Measurements from ENCODE around the gene CHIT1. TPM values are rescaled to one million over a fixed set of nuclear protein-coding genes. Genes with fewer than 3 reads are reported as not detected.

CHIT1 gene
- polyA plus RNA-seq, 1 experiment = not detected

GRCh38 chr1:203176273-203177035, 53.0 kb downstream of the CHIT1 start:
- H3K36me3 ChIP-seq (ENCODE audit: control insufficient read depth, insufficient read depth, low read length) = no peaks in the 10 kb centered on the region
- H3K4me3 ChIP-seq (ENCODE audit: low read depth, low read length) = no peak overlapping the region
- POLR2A ChIA-PET = no interaction called here
- no peak for TF ChIP-seq CTCF (IDR thresholded peaks at IDR 0.05; ENCODE audit: insufficient read depth, low read depth, low read length)
- DNase-seq (ENCODE audit: low read depth) = no peak
- CTCF ChIA-PET = interaction anchor here (1.1 to 12.2 kb wide), 9 partner anchors 9 to 137 kb away, joined by 3 to 183 read pairs (median 6); partner anchors contain the start of gene ADORA1
- H3K27me3 ChIP-seq (ENCODE audit: control insufficient read depth, insufficient read depth, low read length) = no peaks in the 10 kb centered on the region

- DNase-seq (ENCODE audit: low read depth) = no peak
- no peaks in the 10 kb centered on the region for H3K27me3 ChIP-seq (ENCODE audit: control insufficient read depth, insufficient read depth, low read length)
- H3K36me3 ChIP-seq (ENCODE audit: control insufficient read depth, insufficient read depth, low read length) = no peaks in the 10 kb centered on the region
- CTCF ChIA-PET = interaction anchor here (1.1 to 12.2 kb wide), 8 partner anchors 9 to 136 kb away, joined by 3 to 183 read pairs (median 8); partner anchors contain the start of gene ADORA1
- no peak for TF ChIP-seq CTCF (IDR thresholded peaks at IDR 0.05; ENCODE audit: insufficient read depth, low read depth, low read length)
- H3K4me3 ChIP-seq (ENCODE audit: low read depth, low read length) = no peak overlapping the region
- POLR2A ChIA-PET = no interaction called here
These were observed 53.6 kb downstream of the CHIT1 start for GRCh38 chr1:203175827-203176241.

- ChIA-PET POLR2A (no interaction called here), CTCF (interaction anchor here (1.1 to 12.2 kb wide), 7 partner anchors 9 to 135 kb away, joined by 3 to 183 read pairs (median 10); partner anchors contain the start of gene ADORA1)
- no peak for TF ChIP-seq CTCF (IDR thresholded peaks at IDR 0.05; ENCODE audit: insufficient read depth, low read depth, low read length)
- Histone ChIP-seq H3K27me3 (ENCODE audit: control insufficient read depth, insufficient read depth, low read length) (no peaks in the 10 kb centered on the region), H3K36me3 (ENCODE audit: control insufficient read depth, insufficient read depth, low read length) (no peaks in the 10 kb centered on the region), H3K4me3 (ENCODE audit: low read depth, low read length) (no peak within 1 kb of the TSS)
- DNase-seq (ENCODE audit: low read depth) = no peak
These were observed 54.1 kb downstream of the CHIT1 start, which contains the start of gene MYBPH for GRCh38 chr1:203175237-203175826. MYBPH (minus strand) TSS chr1:203175826; CDS start chr1:203175755, 71 bp downstream.

- no peaks in the 10 kb centered on the region for H3K36me3 ChIP-seq (ENCODE audit: control insufficient read depth, insufficient read depth, low read length)
- TF ChIP-seq CTCF (IDR thresholded peaks at IDR 0.05; ENCODE audit: insufficient read depth, low read depth, low read length) = no peak
- no peaks in the 10 kb centered on the region for H3K27me3 ChIP-seq (ENCODE audit: control insufficient read depth, insufficient read depth, low read length)
- CTCF ChIA-PET = interaction anchor here (1.9 to 12.2 kb wide), 6 partner anchors 11 to 135 kb away, joined by 6 to 183 read pairs (median 58); partner anchors contain the start of gene ADORA1
- no peak overlapping the region for H3K4me3 ChIP-seq (ENCODE audit: low read depth, low read length)
- POLR2A ChIA-PET = no interaction called here
- DNase-seq (ENCODE audit: low read depth) = no peak
These were observed 55.0 kb downstream of the CHIT1 start for GRCh38 chr1:203174324-203174985.

GRCh38 chr1:203173566-203173965, 55.9 kb downstream of the CHIT1 start:
- ChIA-PET POLR2A (no interaction called here), CTCF (interaction anchor here (1.5 to 12.2 kb wide), 14 partner anchors 11 to 145 kb away, joined by 3 to 183 read pairs (median 18); partner anchors contain the start of genes ADORA1 and CHI3L1)
- Histone ChIP-seq H3K36me3 (ENCODE audit: control insufficient read depth, insufficient read depth, low read length) (no peaks in the 10 kb centered on the region), H3K27me3 (ENCODE audit: control insufficient read depth, insufficient read depth, low read length) (no peaks in the 10 kb centered on the region), H3K4me3 (ENCODE audit: low read depth, low read length) (no peak overlapping the region)
- DNase-seq (ENCODE audit: low read depth) = no peak
- TF ChIP-seq CTCF (IDR thresholded peaks at IDR 0.05; ENCODE audit: insufficient read depth, low read depth, low read length) = no peak

Measured in BJ (cell line).